ENCODE measurements around the gene MRPS11.
"Not testable (repeated sequence)": the region's sequence is repeated elsewhere in the genome, so short reads cannot be mapped to it uniquely, and the experiment has no call there.

MRPS11 gene

DNA sequence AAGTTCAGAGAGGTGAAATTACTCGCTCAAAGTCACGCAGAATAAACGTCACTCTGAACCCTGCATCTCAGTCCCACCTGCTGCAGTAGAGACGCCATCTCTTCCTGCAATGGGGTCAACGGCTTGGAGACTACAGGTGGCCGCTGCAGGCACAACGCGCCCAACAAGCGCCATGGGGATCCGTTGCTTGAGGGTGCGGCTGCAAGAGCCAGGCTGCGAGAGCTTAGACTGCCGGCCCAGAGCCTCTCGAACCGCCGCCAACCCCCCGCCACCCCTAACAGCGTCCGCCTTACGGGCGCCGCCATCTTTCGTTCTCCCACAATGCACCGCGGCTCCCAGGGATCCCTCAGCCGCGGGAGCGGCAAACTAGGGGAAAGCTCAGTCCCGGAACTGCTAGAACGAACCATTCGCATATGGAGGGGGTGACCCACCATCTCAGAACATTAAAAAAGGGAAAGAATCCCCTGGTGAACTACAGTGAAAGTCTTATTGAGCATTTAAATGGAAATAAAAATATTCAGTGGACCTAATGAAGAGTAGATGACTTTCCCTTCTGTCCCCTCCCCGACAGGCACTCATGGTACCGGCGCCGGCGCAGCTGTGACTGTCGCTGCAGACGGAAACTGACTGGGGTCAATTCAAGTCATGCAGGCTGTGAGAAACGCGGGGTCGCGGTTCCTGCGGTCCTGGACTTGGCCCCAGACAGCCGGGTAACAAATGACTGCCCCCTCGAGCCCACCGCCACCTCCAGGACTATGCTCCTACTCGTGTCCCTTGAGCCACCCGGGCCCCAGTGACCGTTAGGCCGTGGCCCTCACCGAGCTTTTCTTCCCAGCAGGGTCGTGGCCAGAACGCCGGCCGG, at the start of gene MRPS11, which contains the start of gene MRPL46:
Gene MRPS11, plus strand, starts transcription at position 636 of the 862 bp plus-strand sequence. Its CDS starts 10 bp downstream, at position 646.
Gene MRPL46, minus strand, starts transcription at position 316 of the 862 bp plus-strand sequence. Its CDS starts 11 bp downstream, at position 305.
- H3K4me1 Mint-ChIP-seq = peaks cover 24% of the 10 kb centered on the region
- no peaks in the 10 kb centered on the region for H3K9me3 Mint-ChIP-seq
- peak within 1 kb of the TSS; percentile 96 for H3K27ac Mint-ChIP-seq
- CTCF ChIA-PET = interaction anchor here (0.8 to 1.7 kb wide), 5 partner anchors 10 to 171 kb away, joined by 3 to 5 read pairs (median 5); partner anchors contain the start of gene ISG20
- H3K4me3 Mint-ChIP-seq = peak within 1 kb of the TSS; percentile 82
- H3K36me3 Mint-ChIP-seq = peaks cover 20% of the 10 kb centered on the region
- no peaks in the 10 kb centered on the region for H3K27me3 Mint-ChIP-seq
- peak; percentile 92 for DNase-seq

DNA sequence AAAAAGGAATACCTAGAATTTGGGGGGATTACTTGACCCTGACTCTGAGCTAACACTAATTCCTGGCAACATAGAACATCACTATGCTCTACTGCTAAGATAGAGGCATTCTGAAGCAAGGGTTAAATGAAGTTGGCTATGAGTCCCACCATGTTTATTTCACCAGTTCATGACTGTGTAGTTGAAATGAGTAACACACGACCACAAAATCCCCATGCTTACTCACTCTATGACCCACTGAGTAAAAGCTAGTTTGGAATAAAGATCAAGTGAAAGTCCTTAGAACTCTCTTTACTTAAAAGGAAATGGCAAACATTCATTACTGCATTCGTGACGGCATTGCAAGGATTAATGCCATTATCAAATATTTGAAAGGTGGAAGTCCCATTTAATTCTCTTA, 47.7 kb upstream of the MRPS11 start:
- H3K27me3 Mint-ChIP-seq = peaks cover 13% of the 10 kb centered on the region
- H3K27ac Mint-ChIP-seq = no peak overlapping the region
- no peaks in the 10 kb centered on the region for H3K9me3 Mint-ChIP-seq
- H3K36me3 Mint-ChIP-seq = no peaks in the 10 kb centered on the region
- CTCF ChIA-PET = interaction anchor here (1.3 to 1.6 kb wide), 2 partner anchors 19 to 35 kb away, joined by 4 to 5 read pairs; no protein-coding TSS in a partner anchor
- no peak overlapping the region for H3K4me3 Mint-ChIP-seq
- DNase-seq = no peak
- no peaks in the 10 kb centered on the region for H3K4me1 Mint-ChIP-seq

DNA sequence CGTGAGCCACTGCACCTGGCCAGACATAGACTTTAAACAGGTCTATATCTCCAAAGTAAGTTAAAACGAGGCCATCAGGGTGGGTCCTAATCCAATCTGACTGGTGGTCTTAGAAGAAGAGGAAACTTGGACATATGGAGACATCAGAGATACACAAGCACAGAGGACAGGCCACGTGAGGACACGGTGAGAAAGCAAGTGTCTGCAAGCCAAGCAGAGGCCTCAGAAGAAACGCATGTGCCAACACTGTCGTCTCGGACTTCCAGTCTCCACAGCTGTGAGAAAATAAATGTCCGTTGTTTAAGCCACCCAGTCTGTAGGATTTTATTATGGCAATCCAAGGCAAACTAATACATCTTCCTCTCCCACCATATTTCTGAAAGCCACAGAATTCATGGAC, 44.2 kb upstream of the MRPS11 start:
- Mint-ChIP-seq H3K4me1 (no peaks in the 10 kb centered on the region), H3K4me3 (no peak overlapping the region), H3K27me3 (peaks cover 15% of the 10 kb centered on the region), H3K27ac (no peak overlapping the region), H3K9me3 (no peaks in the 10 kb centered on the region), H3K36me3 (no peaks in the 10 kb centered on the region)
- CTCF ChIA-PET = no interaction called here
- DNase-seq = no peak

DNA sequence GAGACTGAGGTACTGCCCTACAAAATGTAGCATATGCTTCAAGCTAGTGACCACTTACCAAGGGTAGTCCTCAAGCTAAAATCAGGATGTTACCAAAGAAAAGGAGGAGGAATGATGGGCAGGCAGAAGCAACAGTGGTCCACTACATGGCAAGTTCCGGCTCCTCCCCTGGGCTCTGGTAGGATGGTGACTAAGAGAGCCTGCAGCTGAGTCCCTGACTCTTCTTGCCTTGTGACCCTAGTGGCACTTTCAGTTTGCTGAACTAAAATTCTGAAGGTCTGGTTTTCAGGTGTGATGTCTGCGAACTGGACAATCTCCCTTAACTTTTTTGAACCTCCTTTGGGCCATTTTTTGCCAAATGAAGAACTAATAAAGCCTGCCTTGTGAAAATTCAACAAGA, 41.2 kb upstream of the MRPS11 start:
- H3K27ac Mint-ChIP-seq = no peak overlapping the region
- H3K4me1 Mint-ChIP-seq = no peaks in the 10 kb centered on the region
- H3K4me3 Mint-ChIP-seq = no peak overlapping the region
- peaks cover 22% of the 10 kb centered on the region for H3K27me3 Mint-ChIP-seq
- H3K36me3 Mint-ChIP-seq = no peaks in the 10 kb centered on the region
- DNase-seq = no peak
- H3K9me3 Mint-ChIP-seq = no peaks in the 10 kb centered on the region
- CTCF ChIA-PET = no interaction called here

DNA sequence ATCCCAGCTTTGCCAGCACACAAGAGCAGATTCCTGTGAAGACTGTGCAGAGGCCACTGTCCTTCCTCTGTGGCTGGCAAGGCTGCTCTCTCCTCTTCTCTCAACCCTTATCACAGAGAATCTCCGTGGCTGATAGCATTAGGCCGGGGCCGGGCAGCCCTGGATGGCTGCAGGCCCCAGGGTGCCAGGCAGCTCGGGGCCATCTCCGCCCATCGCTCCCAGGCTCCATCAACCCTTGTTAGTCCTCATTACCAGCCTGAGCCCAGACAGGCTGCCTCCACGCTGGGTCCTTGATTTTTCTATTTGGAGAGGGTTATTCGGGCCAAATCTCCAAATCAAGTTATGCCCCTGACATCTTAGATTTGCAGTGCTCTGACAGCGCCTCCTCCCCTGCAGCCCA, 39.5 kb upstream of the MRPS11 start:
- H3K4me3 Mint-ChIP-seq = no peak overlapping the region
- DNase-seq = no peak
- no peaks in the 10 kb centered on the region for H3K36me3 Mint-ChIP-seq
- H3K27ac Mint-ChIP-seq = no peak overlapping the region
- no peaks in the 10 kb centered on the region for H3K4me1 Mint-ChIP-seq
- peaks cover 22% of the 10 kb centered on the region for H3K27me3 Mint-ChIP-seq
- CTCF ChIA-PET = no interaction called here
- H3K9me3 Mint-ChIP-seq = no peaks in the 10 kb centered on the region

DNA sequence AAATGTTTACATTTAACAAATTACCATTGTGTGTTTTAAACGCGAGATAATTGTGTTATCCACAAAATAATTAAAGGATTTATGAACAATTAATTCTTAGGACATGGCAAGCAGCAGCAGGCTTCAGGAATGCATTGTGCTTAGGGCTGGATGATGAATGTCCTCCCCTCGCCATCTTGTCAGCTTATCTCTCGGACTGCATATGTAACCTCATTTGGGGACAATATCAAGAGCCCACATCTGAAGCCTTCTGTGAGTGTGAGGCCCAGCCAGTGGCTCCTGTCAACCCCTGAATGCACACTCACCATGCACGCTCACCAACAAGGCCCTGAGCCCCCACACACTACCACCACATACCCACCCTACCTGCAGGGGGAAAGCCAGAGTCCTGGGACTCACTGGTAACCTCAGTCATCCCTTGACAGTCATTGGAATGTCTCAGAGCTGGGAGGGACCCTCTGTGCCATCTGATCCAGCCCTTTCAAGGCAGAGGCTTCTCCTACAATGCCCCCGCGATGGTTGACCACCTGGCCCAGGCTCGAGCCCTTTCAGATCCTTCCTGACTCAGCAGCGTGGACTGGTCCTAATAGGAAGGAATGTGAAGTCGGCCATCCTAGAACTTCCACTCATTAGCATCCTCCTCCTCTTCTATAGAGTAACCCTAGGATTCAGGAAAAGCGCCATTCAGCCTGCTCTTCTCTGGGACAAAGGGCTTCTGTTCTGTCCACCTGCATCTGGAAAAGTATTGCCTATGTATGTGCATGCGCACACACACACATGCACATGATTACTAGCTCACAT, 38.5 kb upstream of the MRPS11 start:
- DNase-seq = no peak
- Mint-ChIP-seq H3K4me1 (no peaks in the 10 kb centered on the region), H3K27me3 (peaks cover 26% of the 10 kb centered on the region), H3K27ac (no peak overlapping the region), H3K4me3 (no peak overlapping the region), H3K9me3 (no peaks in the 10 kb centered on the region), H3K36me3 (no peaks in the 10 kb centered on the region)
- CTCF ChIA-PET = no interaction called here

DNA sequence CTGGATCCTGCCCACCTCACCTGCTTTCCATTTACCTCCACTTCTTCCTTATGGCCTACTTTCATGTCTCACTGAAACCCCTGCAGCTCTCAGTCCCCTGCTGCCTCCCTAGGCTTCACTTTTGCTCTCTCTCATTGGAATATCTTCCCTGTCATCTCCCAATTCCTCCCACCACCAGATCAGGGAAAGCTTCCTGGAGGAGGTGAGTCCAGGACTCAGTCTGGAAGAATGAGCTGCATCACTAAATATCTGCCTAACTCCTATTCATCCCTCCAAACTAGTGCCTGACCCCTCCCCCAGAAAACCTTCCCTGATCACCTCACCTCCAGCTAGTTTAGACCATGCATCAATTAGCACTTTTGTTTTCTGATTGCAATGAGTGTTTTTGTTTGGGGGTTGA, 37.5 kb upstream of the MRPS11 start:
- DNase-seq = no peak
- no peaks in the 10 kb centered on the region for H3K36me3 Mint-ChIP-seq
- no peaks in the 10 kb centered on the region for H3K4me1 Mint-ChIP-seq
- no peaks in the 10 kb centered on the region for H3K9me3 Mint-ChIP-seq
- CTCF ChIA-PET = no interaction called here
- peaks cover 20% of the 10 kb centered on the region for H3K27me3 Mint-ChIP-seq
- H3K4me3 Mint-ChIP-seq = no peak overlapping the region
- no peak overlapping the region for H3K27ac Mint-ChIP-seq

DNA sequence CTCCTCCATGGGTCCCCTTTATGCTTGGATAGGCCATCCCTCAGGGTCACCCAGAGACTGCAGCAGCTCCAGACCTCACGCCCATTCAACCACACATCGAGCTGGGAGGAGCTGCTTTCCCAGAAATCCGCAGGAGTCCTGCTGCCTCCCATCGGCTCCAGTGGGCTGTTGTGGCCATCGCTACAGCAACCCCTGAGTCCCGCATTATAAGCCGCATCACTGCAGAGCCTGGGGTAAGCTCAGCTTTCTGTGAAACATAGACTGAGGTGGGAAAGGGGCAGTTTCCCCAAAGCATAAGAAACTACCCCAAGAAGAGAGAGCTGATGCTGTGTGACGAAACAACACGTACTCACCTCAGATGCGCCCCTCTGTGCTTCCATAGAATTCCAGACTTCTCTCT, 36.1 kb upstream of the MRPS11 start:
- CTCF ChIA-PET = no interaction called here
- Mint-ChIP-seq H3K27ac (no peak overlapping the region), H3K4me1 (no peaks in the 10 kb centered on the region), H3K9me3 (no peaks in the 10 kb centered on the region), H3K27me3 (peaks cover 19% of the 10 kb centered on the region), H3K4me3 (no peak overlapping the region), H3K36me3 (no peaks in the 10 kb centered on the region)
- no peak for DNase-seq

DNA sequence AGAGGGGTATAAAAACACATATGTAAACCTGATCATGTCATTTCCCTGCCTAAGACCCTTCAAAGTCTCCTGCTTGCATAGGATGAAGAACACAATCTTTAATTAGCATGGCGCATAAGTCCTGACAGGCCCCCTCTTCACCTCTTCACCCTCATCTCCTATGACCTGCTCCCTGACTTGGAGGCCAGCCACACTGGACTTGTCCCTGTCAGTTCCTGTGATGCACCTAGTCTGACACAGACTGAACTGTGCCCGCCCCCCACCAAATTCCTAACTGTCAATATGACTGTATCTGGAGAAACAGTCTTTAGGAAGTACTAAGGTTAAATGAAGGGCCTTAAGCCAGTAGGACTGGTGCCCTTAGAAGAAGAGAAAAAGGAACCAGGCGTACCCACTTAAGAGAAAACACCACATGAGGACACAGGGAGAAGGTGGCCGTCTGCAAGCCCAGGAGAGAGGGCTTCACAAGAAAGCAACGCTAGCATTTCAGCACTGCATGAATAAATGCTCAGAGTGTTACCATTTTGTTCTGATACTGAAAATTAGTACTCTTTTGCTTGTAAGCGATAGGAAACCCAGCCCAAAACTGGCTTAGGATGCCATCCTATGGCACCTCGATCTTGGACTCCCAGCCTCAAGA, 34.3 kb upstream of the MRPS11 start:
- Mint-ChIP-seq H3K27ac (no peak overlapping the region), H3K4me1 (no peaks in the 10 kb centered on the region), H3K27me3 (peaks cover 16% of the 10 kb centered on the region), H3K4me3 (no peak overlapping the region), H3K36me3 (no peaks in the 10 kb centered on the region), H3K9me3 (no peaks in the 10 kb centered on the region)
- no peak for DNase-seq
- CTCF ChIA-PET = no interaction called here

DNA sequence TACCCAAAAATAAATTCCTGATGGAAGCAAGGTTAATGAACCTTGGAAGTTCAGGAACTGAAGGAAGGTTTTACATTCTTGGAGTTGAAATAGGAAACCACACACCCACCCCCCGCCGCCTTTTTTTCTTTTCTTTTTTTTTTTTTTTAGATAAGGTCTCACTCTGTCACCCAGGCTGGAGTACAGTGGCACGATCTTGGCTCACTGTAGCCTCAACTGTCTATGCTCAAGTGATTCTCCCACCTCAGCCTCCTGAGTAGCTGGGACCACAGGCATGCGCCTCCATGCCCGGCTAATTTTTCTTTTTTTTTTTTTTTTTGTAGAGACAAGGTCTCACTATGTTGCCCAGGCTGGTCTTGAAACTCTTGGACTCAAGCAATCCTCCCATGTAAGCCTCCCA, 33.4 kb upstream of the MRPS11 start:
- DNase-seq, H3K27me3 Mint-ChIP-seq, H3K27ac Mint-ChIP-seq, H3K36me3 Mint-ChIP-seq, H3K4me1 Mint-ChIP-seq, H3K4me3 Mint-ChIP-seq, H3K9me3 Mint-ChIP-seq, CTCF ChIA-PET: not testable (repeated sequence)

DNA sequence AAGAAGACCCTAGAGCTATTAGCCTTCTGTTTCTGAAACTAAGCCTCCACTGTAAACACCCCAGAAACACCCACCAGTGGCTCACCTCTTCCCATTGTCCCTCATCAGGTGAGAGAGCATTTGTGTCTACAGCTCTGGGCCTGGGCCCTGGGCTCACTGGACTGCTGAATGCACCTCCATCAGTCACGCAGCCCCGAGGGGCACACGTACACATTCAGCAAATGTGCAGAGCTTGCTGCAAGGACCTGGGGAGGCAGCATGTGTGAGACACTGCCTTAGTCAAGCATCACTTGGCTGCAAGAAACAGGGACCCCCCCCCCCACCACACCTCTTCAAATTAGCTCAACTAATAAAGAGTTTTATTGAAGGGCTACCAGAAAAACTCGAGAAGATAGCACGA, 29.3 kb upstream of the MRPS11 start:
- DNase-seq = no peak
- no peak overlapping the region for H3K4me3 Mint-ChIP-seq
- H3K27ac Mint-ChIP-seq = no peak overlapping the region
- CTCF ChIA-PET = interaction anchor here (1.1 to 1.2 kb wide), 2 partner anchors 12 to 17 kb away, joined by 3 read pairs; no protein-coding TSS in a partner anchor
- no peaks in the 10 kb centered on the region for H3K9me3 Mint-ChIP-seq
- no peaks in the 10 kb centered on the region for H3K36me3 Mint-ChIP-seq
- H3K27me3 Mint-ChIP-seq = peaks cover 12% of the 10 kb centered on the region
- H3K4me1 Mint-ChIP-seq = no peaks in the 10 kb centered on the region

DNA sequence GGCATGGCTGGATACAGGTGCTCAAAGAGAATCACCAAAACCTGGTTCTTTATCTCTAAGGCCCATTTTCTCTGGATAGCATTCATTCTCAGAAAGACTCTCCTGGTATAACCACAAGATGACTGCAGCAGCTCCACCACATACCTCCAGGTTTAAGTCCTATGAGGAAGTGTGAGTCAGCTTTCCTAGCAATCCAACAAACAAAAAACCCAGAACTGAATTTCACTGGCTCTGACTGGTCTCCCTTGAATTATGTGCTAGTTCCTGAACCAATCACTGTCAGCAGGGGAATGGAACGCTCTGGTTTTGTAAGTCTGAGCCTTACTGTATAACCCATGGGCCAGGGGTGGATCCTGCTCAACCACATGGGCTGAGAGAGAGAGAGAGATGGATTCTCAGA, 27.5 kb upstream of the MRPS11 start:
- Mint-ChIP-seq H3K27me3 (peaks cover 13% of the 10 kb centered on the region), H3K36me3 (no peaks in the 10 kb centered on the region), H3K9me3 (no peaks in the 10 kb centered on the region), H3K27ac (no peak overlapping the region), H3K4me1 (no peaks in the 10 kb centered on the region), H3K4me3 (no peak overlapping the region)
- CTCF ChIA-PET = interaction anchor here (1.2 to 1.3 kb wide), 2 partner anchors 10 to 197 kb away, joined by 4 read pairs; no protein-coding TSS in a partner anchor
- no peak for DNase-seq

DNA sequence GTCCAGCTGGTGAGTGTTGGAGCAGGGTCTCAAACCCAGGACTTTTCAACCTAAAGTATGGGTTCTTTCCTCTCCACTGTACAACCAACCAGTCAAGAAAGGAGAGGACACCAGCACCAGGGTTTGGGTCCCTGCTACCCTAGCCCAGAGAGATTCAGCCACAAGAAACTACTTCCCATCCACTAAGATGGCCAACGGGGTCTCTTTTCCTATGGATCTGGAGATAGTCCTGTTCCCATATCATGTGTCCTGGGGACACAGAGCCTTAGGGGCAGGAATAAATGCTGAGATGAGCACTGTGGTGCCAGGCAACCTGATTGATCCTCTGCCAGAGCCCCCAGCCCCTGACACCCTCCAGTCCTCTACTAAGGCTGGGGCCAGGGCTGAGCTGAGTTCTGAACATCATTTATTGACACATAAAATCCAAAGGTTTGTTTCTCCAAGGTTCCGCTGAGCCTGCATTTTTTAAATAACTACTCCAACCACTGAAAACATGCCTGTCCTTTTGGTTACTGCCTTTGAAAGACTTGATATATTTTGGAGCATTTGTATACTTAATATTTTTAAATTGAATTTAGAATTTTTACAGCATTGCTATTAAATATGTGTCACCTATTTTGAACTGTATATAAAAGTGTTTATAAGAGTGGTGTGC, 26.3 kb upstream of the MRPS11 start:
- DNase-seq = no peak
- Mint-ChIP-seq H3K36me3 (no peaks in the 10 kb centered on the region), H3K9me3 (no peaks in the 10 kb centered on the region), H3K27me3 (peaks cover 10% of the 10 kb centered on the region), H3K4me3 (no peak overlapping the region), H3K4me1 (no peaks in the 10 kb centered on the region), H3K27ac (no peak overlapping the region)
- CTCF ChIA-PET = no interaction called here

DNA sequence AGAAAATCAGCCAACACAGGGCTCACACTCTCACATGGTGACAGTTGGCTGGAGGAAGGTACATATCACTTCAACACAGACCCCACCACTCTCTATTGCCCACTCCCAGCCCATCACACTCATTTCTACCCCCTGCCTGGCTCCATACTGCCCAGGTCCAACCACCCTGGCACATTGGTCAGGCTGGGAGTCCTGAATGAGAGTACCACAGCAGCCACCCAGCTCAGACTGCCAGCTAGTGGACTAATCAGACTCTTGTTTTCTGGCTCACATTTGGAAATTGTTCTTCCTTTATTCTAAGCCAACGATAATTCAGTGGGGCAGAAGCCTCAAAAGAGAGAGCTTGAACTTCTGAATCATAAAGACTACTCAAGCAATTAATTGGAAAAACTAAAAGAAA, 20.3 kb upstream of the MRPS11 start:
- H3K4me3 Mint-ChIP-seq = no peak overlapping the region
- no peaks in the 10 kb centered on the region for H3K36me3 Mint-ChIP-seq
- H3K27me3 Mint-ChIP-seq = peaks cover 4% of the 10 kb centered on the region
- DNase-seq = no peak
- CTCF ChIA-PET = interaction anchor here (0.8 to 1.8 kb wide), 3 partner anchors 156 to 218 kb away, joined by 3 to 9 read pairs (median 3); no protein-coding TSS in a partner anchor
- peaks cover 2% of the 10 kb centered on the region for H3K4me1 Mint-ChIP-seq
- no peaks in the 10 kb centered on the region for H3K9me3 Mint-ChIP-seq
- H3K27ac Mint-ChIP-seq = no peak overlapping the region

Measured in activated naive CD4-positive, alpha-beta T cell treated with anti-CD3 and anti-CD28 coated beads, Interleukin-2, amount 10 ng/mL, durations not matched to agents 7 days and 5 days (primary cell).